Activated T-helper 2 cell treated with anti-CD3 and anti-CD28 coated beads, Interferon-gamma antibody, Interleukin-2, Interleukin-4, amounts not matched to agents 10 μg/mL and 5 μg/mL and 100 μg/mL, durations not matched to agents 14 hours and 24 hours and 36 hours (primary cell): ENCODE measurements around the gene PTPRCAP. TPM values are rescaled to one million over a fixed set of nuclear protein-coding genes. Genes with fewer than 3 reads are reported as not detected.
"Not testable (repeated sequence)": the region's sequence is repeated elsewhere in the genome, so short reads cannot be mapped to it uniquely, and the experiment has no call there.

Source experiments
- DNase-seq: peaks from one replicate; pipeline ENCODE4 v3.0.0; 2021; ENCODE audit warnings: low spot score
- H3K27ac Mint-ChIP-seq: one replicate; pipeline ENCODE4 v1.8.0; 2021; ENCODE audit warnings: mixed read lengths
- H3K27me3 Mint-ChIP-seq: one replicate; pipeline ENCODE4 v1.8.0; 2021; ENCODE audit warnings: low read depth, mixed read lengths
- H3K36me3 Mint-ChIP-seq: one replicate; pipeline ENCODE4 v1.8.0; 2021; ENCODE audit warnings: low read depth, mixed read lengths
- H3K4me1 Mint-ChIP-seq: one replicate; pipeline ENCODE4 v1.8.0; 2021; ENCODE audit warnings: low read depth, mixed read lengths
- H3K4me3 Mint-ChIP-seq: one replicate; pipeline ENCODE4 v1.8.0; 2021; ENCODE audit warnings: low read depth, mild to moderate bottlenecking, moderate library complexity, mixed read lengths
- H3K9me3 Mint-ChIP-seq: one replicate; pipeline ENCODE4 v1.8.0; 2021; ENCODE audit warnings: mixed read lengths
- intact Hi-C: fragments of 100-400 bp; cut with micrococcal nuclease; formaldehyde crosslinking; loops from one replicate; pipeline ENCODE4 v1.15.1; 2023
- total RNA-seq: library from RNA; stranded (reverse); gene quantifications from 2 replicates; pipeline ENCODE4 v1.2.3, GENCODE V29; 2022

The PTPRCAP gene
- total RNA-seq, 1 donor from 2014 or later, result 89.8 TPM

DNA sequence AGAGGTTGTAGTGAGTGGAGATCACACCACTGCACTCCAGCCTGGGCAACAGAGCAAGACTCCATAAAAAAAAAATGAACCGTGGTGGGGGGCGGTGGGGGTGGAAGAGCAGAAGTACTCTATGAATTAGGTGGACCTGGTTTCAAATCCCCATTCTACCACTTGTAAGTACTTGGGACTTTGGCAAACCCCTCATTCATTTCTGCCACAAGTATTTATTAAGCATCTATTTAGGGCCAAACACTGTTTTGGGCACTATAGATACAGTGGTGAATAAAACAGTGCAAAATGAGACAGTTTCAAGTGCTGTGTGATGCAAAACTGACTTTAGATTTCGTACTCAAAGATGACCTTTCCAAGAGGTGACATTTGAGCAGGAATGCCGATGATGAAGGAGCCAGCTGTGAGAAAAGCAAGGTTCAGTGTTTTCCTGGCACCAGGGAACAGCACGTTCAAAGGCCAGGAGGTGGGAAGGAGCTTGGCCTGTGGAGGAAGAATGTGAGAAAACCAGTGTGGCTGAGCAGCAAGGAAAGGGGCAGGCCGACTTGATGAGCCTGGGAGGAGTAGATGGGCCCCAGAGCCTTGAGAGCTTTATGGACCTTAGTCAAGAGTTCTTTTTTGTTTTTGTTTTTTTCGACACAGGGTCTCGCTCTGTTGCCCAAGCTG is 33.0 kb upstream of the PTPRCAP start:
- Mint-ChIP-seq H3K36me3 (peaks cover 8% of the 10 kb centered on the region), H3K27me3 (no peaks in the 10 kb centered on the region), H3K27ac (no peak overlapping the region), H3K4me3 (no peak overlapping the region), H3K4me1 (peaks cover 18% of the 10 kb centered on the region), H3K9me3 (no peaks in the 10 kb centered on the region)
- DNase-seq, result no peak
- intact Hi-C loops, result no loop called here

DNA sequence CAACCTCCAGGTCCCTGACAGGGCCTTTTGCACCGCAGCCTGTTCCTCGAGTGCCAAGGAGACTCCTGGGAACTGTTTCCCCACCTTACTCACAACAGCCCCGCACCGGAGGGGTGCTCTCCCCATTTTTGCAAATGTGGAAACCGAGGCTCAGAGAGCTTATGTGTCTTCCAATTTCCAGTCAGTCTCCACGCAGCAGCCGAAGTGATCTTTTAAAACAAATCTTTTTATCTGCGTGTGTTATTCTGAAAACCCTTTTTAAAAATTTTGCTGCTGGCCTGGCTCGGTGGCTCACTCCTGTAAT is 32.0 kb upstream of the PTPRCAP start:
- no peak for DNase-seq
- Mint-ChIP-seq H3K27ac (peak overlapping the region; percentile 58), H3K27me3 (no peaks in the 10 kb centered on the region), H3K9me3 (no peaks in the 10 kb centered on the region), H3K36me3 (peaks cover 12% of the 10 kb centered on the region), H3K4me1 (peaks cover 23% of the 10 kb centered on the region), H3K4me3 (peak overlapping the region; percentile 70)
- intact Hi-C loops, result loop anchor here (1.0 to 2.0 kb wide), 5 partner anchors 14 to 67 kb away; partner anchors contain the start of genes AIP and RPS6KB2

DNA sequence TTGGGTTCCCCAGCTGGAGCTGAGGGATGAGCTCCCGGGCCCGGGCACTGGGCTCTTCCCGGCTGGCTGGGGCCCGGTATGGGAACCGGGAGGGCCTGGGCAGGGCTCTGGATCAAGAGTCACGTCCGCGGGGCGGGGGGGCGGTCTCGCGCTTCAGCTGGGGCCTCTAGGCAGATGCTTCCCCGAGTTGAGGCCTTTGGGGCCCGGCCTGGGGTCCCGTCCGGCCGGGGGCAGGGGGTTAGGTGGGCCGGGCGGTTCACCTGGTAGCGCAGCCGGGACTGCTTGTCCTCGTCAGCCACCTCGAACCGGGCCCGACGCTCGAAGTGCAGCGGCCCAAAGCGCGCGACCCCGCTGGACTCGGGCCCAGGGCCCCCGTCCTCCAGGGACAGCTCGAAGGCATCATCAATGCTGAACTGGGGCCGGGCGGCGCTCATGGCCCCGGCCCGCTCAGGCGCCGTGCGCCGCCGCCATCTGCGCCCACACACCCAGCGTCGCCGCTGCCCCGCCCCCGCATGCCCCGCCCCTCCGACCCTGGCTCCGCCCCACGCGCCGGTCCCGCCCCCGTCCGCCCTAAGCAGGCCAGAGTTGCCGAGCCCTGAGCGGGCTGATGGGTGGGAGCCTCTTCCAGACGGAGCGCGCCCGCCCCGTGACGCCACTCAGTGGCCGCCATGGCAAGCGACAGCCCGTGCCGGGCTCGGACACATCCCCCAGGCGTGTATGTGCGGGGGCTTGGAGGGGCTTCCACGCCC is 31.5 kb upstream of the PTPRCAP start, which contains the start of gene TMEM134:
Gene TMEM134, minus strand, starts transcription at position 493 of the 749 bp plus-strand sequence. Its CDS starts 59 bp downstream, at position 434.
- peaks cover 25% of the 10 kb centered on the region for H3K4me1 Mint-ChIP-seq
- DNase-seq, result peak; percentile 86
- no peaks in the 10 kb centered on the region for H3K9me3 Mint-ChIP-seq
- H3K36me3 Mint-ChIP-seq, result peaks cover 12% of the 10 kb centered on the region
- no peaks in the 10 kb centered on the region for H3K27me3 Mint-ChIP-seq
- peak within 1 kb of the TSS; percentile 68 for H3K27ac Mint-ChIP-seq
- intact Hi-C loops, result loop anchor here (1.0 to 2.0 kb wide), 5 partner anchors 14 to 66 kb away; partner anchors contain the start of genes AIP and RPS6KB2
- H3K4me3 Mint-ChIP-seq, result peak within 1 kb of the TSS; percentile 92

DNA sequence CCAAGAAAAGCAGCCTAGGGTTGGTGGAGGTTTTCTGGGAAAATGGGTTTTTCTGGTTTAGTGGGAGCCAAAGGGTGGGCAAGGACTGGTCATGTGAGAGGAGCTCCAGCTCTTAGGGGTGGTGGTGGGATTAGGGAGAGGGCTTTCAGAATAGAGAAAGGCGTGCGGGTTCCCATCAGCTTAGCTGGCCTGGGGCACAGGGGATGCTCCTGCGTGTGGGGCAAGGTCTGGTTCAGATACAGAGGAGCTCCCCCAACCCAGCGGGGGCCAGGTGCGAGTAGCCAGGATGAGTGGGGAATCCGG is 30.9 kb upstream of the PTPRCAP start:
- Mint-ChIP-seq H3K4me3 (peak overlapping the region; percentile 92), H3K4me1 (peaks cover 25% of the 10 kb centered on the region), H3K36me3 (peaks cover 12% of the 10 kb centered on the region), H3K27ac (peak overlapping the region; percentile 68), H3K9me3 (no peaks in the 10 kb centered on the region), H3K27me3 (no peaks in the 10 kb centered on the region)
- intact Hi-C loops, result loop anchor here (2.0 kb wide), 2 partner anchors 30 to 66 kb away; no protein-coding TSS in a partner anchor
- DNase-seq, result no peak

DNA sequence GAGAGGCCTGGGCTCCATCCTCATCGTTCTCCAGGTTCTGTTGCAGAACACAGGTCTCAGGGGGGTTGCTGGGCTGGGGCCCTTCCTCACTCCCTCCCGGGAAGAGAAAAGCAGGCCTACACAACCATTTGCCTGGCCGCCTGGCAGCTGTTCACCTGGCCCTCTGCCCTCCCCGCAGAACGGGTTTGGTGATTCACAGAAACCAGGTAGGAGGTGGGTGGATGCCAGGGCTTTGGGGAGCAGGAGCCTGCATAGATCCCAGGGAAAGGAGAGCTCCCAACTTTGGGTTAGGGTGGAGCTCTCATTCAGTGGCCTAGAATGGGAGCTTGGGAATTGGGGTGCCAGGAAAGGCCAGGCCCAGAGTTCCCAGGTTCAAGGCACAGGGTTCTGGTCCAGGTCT is 30.6 kb upstream of the PTPRCAP start:
- DNase-seq, result no peak
- intact Hi-C loops, result loop anchor here (2.0 kb wide), 2 partner anchors 29 to 65 kb away; no protein-coding TSS in a partner anchor

DNA sequence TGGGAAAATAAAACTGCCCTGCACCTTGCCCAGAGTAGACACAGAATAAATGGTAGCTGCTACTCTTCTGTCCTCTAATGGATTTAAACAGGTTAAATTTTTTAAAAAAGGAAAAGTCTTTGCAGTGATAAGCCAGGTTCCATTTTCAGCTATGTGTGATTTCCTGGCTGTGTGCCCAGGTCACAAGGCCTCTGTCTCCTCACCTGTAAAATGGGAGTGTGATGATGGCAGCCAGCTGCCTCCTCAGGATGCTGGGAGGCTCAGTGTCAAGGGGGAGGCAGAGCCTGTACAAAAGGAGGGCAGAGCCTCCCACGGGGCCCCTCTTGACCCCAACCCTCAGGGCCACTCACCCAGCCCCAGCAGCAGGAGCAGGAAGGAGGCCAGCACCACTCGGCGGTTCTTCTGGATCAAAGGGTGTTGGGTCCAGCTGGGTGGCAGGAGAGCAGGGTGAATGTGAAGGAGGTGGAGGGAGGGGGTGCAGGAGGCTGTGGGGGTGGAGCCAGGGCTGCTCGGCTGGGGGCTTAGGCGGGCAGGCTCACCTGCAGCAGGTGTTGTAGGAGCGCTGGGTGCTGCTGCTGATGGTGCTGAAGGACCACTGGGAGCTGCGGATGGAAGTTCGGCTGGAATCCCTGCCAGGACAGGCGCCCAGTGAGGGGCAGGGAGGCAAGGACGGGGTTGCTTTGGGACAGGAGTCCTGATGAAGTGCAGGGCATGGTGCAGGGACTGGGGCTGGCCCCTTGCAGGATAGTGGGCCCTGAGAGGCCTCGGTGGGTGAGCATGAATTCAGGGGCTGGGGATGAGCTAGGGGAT is 29.7 kb upstream of the PTPRCAP start:
- peak overlapping the region; percentile 68 for H3K27ac Mint-ChIP-seq
- no peaks in the 10 kb centered on the region for H3K27me3 Mint-ChIP-seq
- DNase-seq, result no peak
- peaks cover 25% of the 10 kb centered on the region for H3K4me1 Mint-ChIP-seq
- intact Hi-C loops, result no loop called here
- peaks cover 12% of the 10 kb centered on the region for H3K36me3 Mint-ChIP-seq
- peak overlapping the region; percentile 92 for H3K4me3 Mint-ChIP-seq
- no peaks in the 10 kb centered on the region for H3K9me3 Mint-ChIP-seq

More for the DNA sequence above, 30.6 kb upstream of the PTPRCAP start:
- Mint-ChIP-seq H3K4me3 (peak overlapping the region; percentile 92), H3K9me3 (no peaks in the 10 kb centered on the region), H3K36me3 (peaks cover 12% of the 10 kb centered on the region), H3K27ac (peak overlapping the region; percentile 68), H3K27me3 (no peaks in the 10 kb centered on the region), H3K4me1 (peaks cover 25% of the 10 kb centered on the region)

DNA sequence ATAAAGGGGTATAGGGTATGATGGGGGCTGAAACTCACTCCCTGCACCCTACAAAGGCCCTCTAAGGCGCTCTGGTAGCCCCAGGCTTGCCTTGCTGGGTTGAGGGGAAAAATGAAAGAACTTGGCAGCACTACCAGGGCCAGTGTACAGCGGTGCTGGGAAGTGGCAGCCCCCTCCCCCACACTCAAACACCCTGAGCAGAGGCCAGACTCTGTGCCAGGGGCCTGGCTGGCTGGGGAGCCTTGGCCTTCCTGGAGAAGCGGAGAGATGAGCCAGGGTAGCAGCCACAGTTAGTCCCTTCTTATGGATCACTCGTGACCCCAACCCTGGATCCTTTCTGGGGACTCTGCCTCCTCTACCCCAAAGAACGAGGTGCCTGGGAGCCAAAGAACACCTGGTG is 28.9 kb upstream of the PTPRCAP start:
- intact Hi-C loops, result no loop called here
- Mint-ChIP-seq H3K27ac (no peak overlapping the region), H3K27me3 (no peaks in the 10 kb centered on the region), H3K4me1 (peaks cover 25% of the 10 kb centered on the region), H3K9me3 (no peaks in the 10 kb centered on the region), H3K36me3 (peaks cover 12% of the 10 kb centered on the region), H3K4me3 (peak overlapping the region; percentile 45)
- no peak for DNase-seq

DNA sequence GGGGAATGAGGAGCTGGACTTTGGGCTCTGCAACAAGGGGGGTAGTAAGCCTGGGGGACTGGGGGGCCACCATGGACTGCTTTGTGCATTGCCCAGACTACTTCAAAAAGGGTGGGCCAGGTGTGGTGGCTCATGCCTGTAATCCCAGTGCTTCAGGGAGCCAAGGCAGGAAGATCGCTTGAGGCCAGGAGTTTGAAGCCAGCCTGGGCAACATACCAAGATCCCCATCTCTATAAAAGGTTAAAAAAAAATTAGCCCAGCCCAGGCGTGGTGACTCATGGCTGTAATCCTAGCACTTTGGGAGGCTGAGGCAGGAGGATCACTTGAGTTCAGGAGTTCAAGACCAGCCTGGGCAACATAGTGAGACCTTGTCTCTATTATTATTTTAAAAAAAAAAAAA is 28.0 kb upstream of the PTPRCAP start:
- intact Hi-C loops, H3K9me3 Mint-ChIP-seq, DNase-seq, H3K27me3 Mint-ChIP-seq: not testable (repeated sequence)
- peaks cover 25% of the 10 kb centered on the region for H3K4me1 Mint-ChIP-seq
- H3K27ac Mint-ChIP-seq, result peak overlapping the region; percentile 80
- H3K4me3 Mint-ChIP-seq, result peak overlapping the region; percentile 87
- H3K36me3 Mint-ChIP-seq, result peaks cover 12% of the 10 kb centered on the region

DNA sequence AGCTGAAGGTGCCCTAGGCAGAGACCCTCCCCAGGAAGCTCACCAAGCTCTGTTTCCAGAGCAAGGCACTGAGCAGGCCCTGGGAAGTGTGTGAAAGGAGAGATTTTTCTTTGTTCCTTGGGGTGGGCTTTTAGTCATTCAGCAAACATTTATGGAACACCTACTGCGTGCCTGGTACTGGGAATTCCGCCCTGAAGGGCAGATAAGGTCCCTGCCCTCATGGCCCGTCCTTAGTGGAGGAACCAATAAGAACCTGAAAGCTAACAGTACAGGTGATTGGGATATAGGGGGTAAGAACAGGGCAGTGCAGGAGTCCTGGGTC is 27.7 kb upstream of the PTPRCAP start:
- intact Hi-C loops, result no loop called here
- peak overlapping the region; percentile 87 for H3K4me3 Mint-ChIP-seq
- peak overlapping the region; percentile 80 for H3K27ac Mint-ChIP-seq
- no peaks in the 10 kb centered on the region for H3K9me3 Mint-ChIP-seq
- H3K4me1 Mint-ChIP-seq, result peaks cover 26% of the 10 kb centered on the region
- DNase-seq, result no peak
- peaks cover 3% of the 10 kb centered on the region for H3K27me3 Mint-ChIP-seq
- peaks cover 12% of the 10 kb centered on the region for H3K36me3 Mint-ChIP-seq

DNA sequence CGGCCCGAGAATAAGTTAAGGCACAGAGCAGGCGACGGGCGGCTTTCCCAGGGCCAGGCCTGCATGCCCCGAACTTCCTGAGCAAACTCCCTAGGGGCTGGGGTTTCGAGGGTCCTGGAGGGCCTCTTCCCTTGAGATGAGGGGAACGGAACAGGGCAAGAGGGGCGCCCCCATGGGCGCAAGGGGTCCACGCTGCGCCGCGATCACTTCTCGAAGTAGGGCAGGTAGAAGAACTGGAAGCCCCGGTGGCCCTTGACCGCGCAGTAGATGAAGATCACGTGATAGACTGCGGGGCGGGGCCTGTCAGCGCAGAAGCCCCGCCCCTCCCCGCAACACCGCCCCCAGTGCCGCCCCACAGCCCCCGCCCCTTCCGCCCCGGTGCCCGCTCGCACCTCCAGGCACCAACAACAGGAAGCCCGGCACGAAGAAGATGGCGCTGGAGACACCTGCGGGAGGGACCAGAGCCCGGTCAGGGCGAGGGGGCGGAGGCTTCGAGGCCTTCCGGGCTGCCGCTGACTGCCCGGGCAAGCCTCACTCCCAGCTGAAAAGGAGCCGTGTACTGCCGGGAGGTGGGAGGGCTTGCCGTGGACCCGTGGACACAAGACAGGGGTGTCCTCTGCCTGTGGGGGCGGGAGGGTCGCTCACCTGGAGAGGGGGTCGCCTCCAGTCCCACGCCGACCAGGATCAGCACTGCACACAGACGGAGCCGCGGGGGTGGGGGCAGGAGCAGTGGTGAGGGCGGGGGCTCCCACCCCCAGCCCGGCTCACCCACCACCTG is 27.1 kb upstream of the PTPRCAP start:
- H3K9me3 Mint-ChIP-seq, result no peaks in the 10 kb centered on the region
- H3K4me3 Mint-ChIP-seq, result peak overlapping the region; percentile 87
- H3K36me3 Mint-ChIP-seq, result peaks cover 12% of the 10 kb centered on the region
- peaks cover 29% of the 10 kb centered on the region for H3K4me1 Mint-ChIP-seq
- intact Hi-C loops, result loop anchor here (1.0 kb wide), 1 partner anchor 44 kb away; the partner anchor contains the start of gene CDK2AP2
- peak overlapping the region; percentile 80 for H3K27ac Mint-ChIP-seq
- DNase-seq, result peak; percentile 90
- H3K27me3 Mint-ChIP-seq, result peaks cover 6% of the 10 kb centered on the region

DNA sequence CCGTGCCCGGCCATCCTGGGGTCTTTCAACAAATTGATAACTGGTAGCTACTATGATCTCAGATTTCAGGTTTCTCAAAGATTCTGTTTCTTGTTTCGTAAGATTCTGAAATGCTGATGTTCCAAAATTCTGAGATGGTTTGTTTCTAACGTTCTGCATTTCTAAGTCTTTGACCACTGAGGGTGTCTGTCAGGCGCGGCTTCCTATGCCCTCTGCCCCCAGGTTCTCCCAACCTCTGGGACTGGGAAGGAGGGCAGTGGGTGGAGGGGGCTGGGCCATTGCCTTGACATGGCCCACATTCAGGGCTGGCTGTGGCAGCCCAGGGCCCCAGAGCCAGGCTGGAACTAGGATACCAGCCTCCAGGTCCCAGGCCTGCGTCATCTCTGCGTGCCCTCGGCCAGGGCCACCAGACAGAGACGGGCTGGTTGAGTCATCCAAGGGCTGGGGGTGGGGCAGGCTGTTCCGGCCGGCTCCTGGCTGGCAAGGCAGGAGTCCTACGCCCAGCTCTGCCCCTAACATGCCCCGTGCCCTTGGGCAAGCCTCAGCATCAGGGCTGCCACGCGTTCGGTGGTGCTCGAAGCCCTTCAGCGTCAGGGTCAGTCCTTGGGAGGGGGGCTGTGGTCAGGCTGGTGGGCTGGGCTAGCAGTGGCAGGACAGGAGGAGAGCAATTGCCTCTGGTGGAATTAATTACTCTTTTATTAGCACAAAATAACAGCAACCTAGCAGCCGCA is 26.4 kb upstream of the PTPRCAP start:
- peaks cover 29% of the 10 kb centered on the region for H3K4me1 Mint-ChIP-seq
- DNase-seq, result no peak
- H3K27ac Mint-ChIP-seq, result peak overlapping the region; percentile 80
- peaks cover 6% of the 10 kb centered on the region for H3K27me3 Mint-ChIP-seq
- intact Hi-C loops, result loop anchor here (1.0 kb wide), 1 partner anchor 44 kb away; the partner anchor contains the start of gene CDK2AP2
- peak overlapping the region; percentile 87 for H3K4me3 Mint-ChIP-seq
- H3K36me3 Mint-ChIP-seq, result peaks cover 12% of the 10 kb centered on the region
- H3K9me3 Mint-ChIP-seq, result no peaks in the 10 kb centered on the region
